ENCODE measurements around the gene PCA3.

GRCh38 chr9:76725011-76725546 is 39.2 kb upstream of the PCA3 start:
- TF ChIP-seq SREBF1 (IDR thresholded peaks at IDR 0.05; ENCODE audit: low read length) (no peak), RAD21 (IDR thresholded peaks at IDR 0.05; ENCODE audit: insufficient read depth, low read depth, low read length) (no peak), CTCF (IDR thresholded peaks at IDR 0.05 in 2 of 3, conservative IDR thresholded peaks at IDR 0.05 in 1 of 3; ENCODE audit: control insufficient read depth in 2 of 3, extremely low read depth in 1 of 3, insufficient read depth in 1 of 3, low read depth in 3 of 3, low read length in 3 of 3) (no peak), TAF1 (IDR thresholded peaks at IDR 0.05; ENCODE audit: borderline replicate concordance, low read depth, low read length) (no peak), EP300 (IDR thresholded peaks at IDR 0.05; ENCODE audit: borderline replicate concordance in 1 of 2, control insufficient read depth in 1 of 2, low read depth in 2 of 2, low read length in 2 of 2) (no peak), EZH2 (IDR thresholded peaks at IDR 0.05; ENCODE audit: borderline replicate concordance, control insufficient read depth, low read depth, low read length) (no peak), SUZ12 (IDR thresholded peaks at IDR 0.05; ENCODE audit: unreplicated experiment) (no peak), PBX3 (IDR thresholded peaks at IDR 0.05; ENCODE audit: insufficient replicate concordance, low read depth, low read length) (no peak), NFYB (IDR thresholded peaks at IDR 0.05; ENCODE audit: insufficient read depth, low read depth, low read length) (no peak)

Data from GM12878 (cell line).